Body of pancreas (tissue), 4 donors: ENCODE data around the gene CNST. TPM values are rescaled to one million over a fixed set of nuclear protein-coding genes. Genes with fewer than 3 reads are reported as not detected.
A peak's percentile ranks its signal among the peaks of the same experiment; 100 is the strongest.

ENCODE experiments used
- ATAC-seq: fragments of 150-250 bp; one replicate; pipeline ENCODE4 v1.9.1; 2016
- DNase-seq, 4 donors: peaks; one replicate each; pipeline ENCODE4 v3.0.0-alpha.2; 2019
- H3K27ac ChIP-seq, 4 donors: fragments of 200-600 bp; sonication (generic); 1 replicate in 3 of 4; 2 replicates in 1 of 4; pipeline versions ENCODE4 v1.5.1 to v1.6.1; 2016 to 2019; ENCODE audit warnings: mild to moderate bottlenecking in 1 of 4, mixed read lengths in 1 of 4, moderate library complexity in 1 of 4
- H3K27me3 ChIP-seq, 2 donors: fragments of 200-600 bp; sonication (generic); one replicate each; pipeline ENCODE4 v1.6.0; 2016; ENCODE audit warnings: mild to moderate bottlenecking in 1 of 2
- H3K36me3 ChIP-seq, 2 donors: fragments of 200-600 bp; sonication (generic); replicated peaks in 1 of 2; 2 replicates each; pipeline ENCODE4 v1.5.1; 2016; ENCODE audit warnings: low read depth in 2 of 2; ENCODE audit not compliant: insufficient read depth in 1 of 2
- H3K4me1 ChIP-seq: fragments of 200-600 bp; sonication (generic); one replicate; pipeline ENCODE4 v1.6.0; 2016
- H3K4me3 ChIP-seq, 2 donors: fragments of 200-600 bp; sonication (generic); 1 replicate in 1 of 2; 2 replicates in 1 of 2; pipeline ENCODE4 v1.5.1; 2016 to 2019
- H3K9me3 ChIP-seq, 3 donors: fragments of 200-600 bp; sonication (generic); 1 replicate in 2 of 3; 2 replicates in 1 of 3; pipeline ENCODE4 v1.5.1; 2016
- CTCF ChIP-seq, 7 experiments: fragments of 450-650 bp in 4 of 7; fragments of 200-600 bp in 3 of 7; sonication (generic) in 3 of 7; IDR thresholded peaks; one replicate each; pipeline ENCODE4 v1.5.1; 2016 to 2019; ENCODE audit warnings: antibody characterized with exemption in 7 of 7
- POLR2A ChIP-seq, 3 donors: fragments of 450-650 bp; IDR thresholded peaks; one replicate each; pipeline ENCODE4 v1.6.1; 2016; ENCODE audit warnings: antibody characterized with exemption in 3 of 3, mild to moderate bottlenecking in 2 of 3
- WGBS, 2 donors: methylation state at CpG; one replicate each; pipeline ENCODE4 v1.1.5; 2017; 5-methylcytosine and 5-hydroxymethylcytosine counted together
- intact Hi-C: fragments of 100-400 bp; cut with DNase I; formaldehyde crosslinking; loops from one replicate; pipeline ENCODE4 v1.15.1; 2023
- total RNA-seq, 2 donors: library from RNA; depleted of rRNA; stranded (reverse); fragments of >200 nt; gene quantifications; one replicate each; pipeline ENCODE4 v1.1.0, GENCODE V29; 2016

The CNST gene
- total RNA-seq, 2 donors from 2014 or later = 10.9 to 12.2 TPM

GRCh38 chr1:246564839-246565750 is 1.2 kb upstream of the CNST start:
- peaks cover 37% of the 10 kb centered on the region for H3K4me1 ChIP-seq
- ATAC-seq (no peak), DNase-seq (no peak)
- peak overlapping the region; percentile 80 to 100 for H3K4me3 ChIP-seq
- 23 to 41% methylated on average over 21 to 33 of the region's 33 CpGs for WGBS, 2 donors
- intact Hi-C loops = no loop called here
- H3K27me3 ChIP-seq = no peaks in the 10 kb centered on the region
- peak overlapping the region in 3 of 4 donors; percentile 93 to 96 (median 93) for H3K27ac ChIP-seq
- no peak for TF ChIP-seq CTCF (IDR thresholded peaks at IDR 0.05)
- H3K9me3 ChIP-seq = no peaks in the 10 kb centered on the region
- peaks cover 0 to 1% of the 10 kb centered on the region in 2 donors for H3K36me3 ChIP-seq

- no peaks in the 10 kb centered on the region for H3K9me3 ChIP-seq
- peak overlapping the region; percentile 80 to 100 for H3K4me3 ChIP-seq
- intact Hi-C loops = no loop called here
- H3K4me1 ChIP-seq = peaks cover 37% of the 10 kb centered on the region
- no peak for TF ChIP-seq CTCF (IDR thresholded peaks at IDR 0.05)
- no peak for TF ChIP-seq POLR2A (IDR thresholded peaks at IDR 0.05)
- peak overlapping the region; percentile 57 to 96 (median 93) for H3K27ac ChIP-seq
- no peaks in the 10 kb centered on the region for H3K27me3 ChIP-seq
- peak; percentile 19 for ATAC-seq
- 0% methylated on average over 9 to 25 of the region's 25 CpGs for WGBS, 2 donors
- peak in 1 of 4 donors; percentile 64 for DNase-seq
- H3K36me3 ChIP-seq = no peaks in the 10 kb centered on the region
Measured at GRCh38 chr1:246565751-246566127, 517 bp upstream of the CNST start.

GRCh38 chr1:246566813-246567645 is 773 bp downstream of the CNST start:
- Histone ChIP-seq H3K36me3 (no peaks in the 10 kb centered on the region), H3K27me3 (no peaks in the 10 kb centered on the region), H3K27ac (peak overlapping the region; percentile 72 to 96 (median 93)), H3K9me3 (no peaks in the 10 kb centered on the region), H3K4me3 (peak overlapping the region; percentile 80 to 100), H3K4me1 (peaks cover 37% of the 10 kb centered on the region)
- 1 to 2% methylated on average over 25 of the region's 25 CpGs for WGBS, 2 donors
- intact Hi-C loops = no loop called here
- ATAC-seq (no peak), DNase-seq (no peak)
- TF ChIP-seq CTCF (IDR thresholded peaks at IDR 0.05) (no peak), POLR2A (IDR thresholded peaks at IDR 0.05) (no peak)

- no peak for ATAC-seq
- peaks cover 37% of the 10 kb centered on the region for H3K4me1 ChIP-seq
- no peaks in the 10 kb centered on the region for H3K27me3 ChIP-seq
- no peaks in the 10 kb centered on the region for H3K36me3 ChIP-seq
- H3K4me3 ChIP-seq = no peak overlapping the region
- WGBS, 2 donors = 52 to 53% methylated on average over 4 of the region's 4 CpGs
- H3K9me3 ChIP-seq = no peaks in the 10 kb centered on the region
- TF ChIP-seq CTCF (IDR thresholded peaks at IDR 0.05) (no peak), POLR2A (IDR thresholded peaks at IDR 0.05) (no peak)
- H3K27ac ChIP-seq = peak overlapping the region in 3 of 4 donors; percentile 93 to 96 (median 93)
- intact Hi-C loops = no loop called here
- no peak for DNase-seq
Measured at GRCh38 chr1:246567646-246568235, 1.5 kb downstream of the CNST start.
